Nephron progenitor cell (in vitro differentiated cells): Measurements from ENCODE around the gene TEAD1.

Source experiments
- DNase-seq: peaks from one replicate; pipeline ENCODE4 v3.0.0; 2021
- H3K27ac Mint-ChIP-seq: 2 replicates; pipeline ENCODE4 v1.8.0; 2021; ENCODE audit warnings: mild to moderate bottlenecking, moderate library complexity, mixed read lengths
- H3K27me3 Mint-ChIP-seq: 2 replicates; pipeline ENCODE4 v1.8.0; 2021; ENCODE audit warnings: mild to moderate bottlenecking, low read depth, mixed read lengths; ENCODE audit not compliant: poor library complexity
- H3K36me3 Mint-ChIP-seq: 2 replicates; pipeline ENCODE4 v1.8.0; 2021; ENCODE audit warnings: low read depth, mixed read lengths
- H3K4me1 Mint-ChIP-seq: 2 replicates; pipeline ENCODE4 v1.8.0; 2021; ENCODE audit warnings: mixed read lengths
- H3K4me3 Mint-ChIP-seq: 2 replicates; pipeline ENCODE4 v1.8.0; 2021; ENCODE audit warnings: mild to moderate bottlenecking, moderate library complexity, mixed read lengths
- H3K9me3 Mint-ChIP-seq: 2 replicates; pipeline ENCODE4 v1.8.0; 2021; ENCODE audit warnings: mild to moderate bottlenecking, moderate library complexity, mixed read lengths
- TF ChIP-seq, protein P1 (sequence below): fragments of 200-600 bp; sonication (generic); IDR thresholded peaks from 2 replicates; pipeline ENCODE4 v1.5.0; 2021; ENCODE audit warnings: antibody characterized with exemption

Gene TEAD1

DNA sequence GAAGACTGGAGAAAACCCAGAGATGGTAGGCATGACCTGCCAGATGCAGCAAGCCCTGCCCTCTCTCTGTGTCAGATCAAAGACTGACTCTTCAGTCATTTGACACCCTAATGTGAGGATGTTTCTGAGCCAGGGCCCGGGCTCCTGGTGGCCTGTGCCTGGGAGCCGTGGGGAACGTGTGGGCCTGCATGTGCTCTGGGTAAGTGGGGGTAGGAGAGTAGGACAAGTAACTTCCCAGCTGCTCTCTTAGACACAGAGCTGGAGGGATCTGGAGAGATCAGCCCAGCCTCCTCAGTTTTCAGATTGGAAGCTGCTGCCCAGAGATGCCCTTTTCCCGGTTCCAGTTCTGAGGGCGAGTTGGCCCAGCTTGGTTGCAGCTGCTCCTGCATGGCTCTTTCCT lies 110.8 kb downstream of the TEAD1 start:
- DNase-seq: peak; percentile 16

DNA sequence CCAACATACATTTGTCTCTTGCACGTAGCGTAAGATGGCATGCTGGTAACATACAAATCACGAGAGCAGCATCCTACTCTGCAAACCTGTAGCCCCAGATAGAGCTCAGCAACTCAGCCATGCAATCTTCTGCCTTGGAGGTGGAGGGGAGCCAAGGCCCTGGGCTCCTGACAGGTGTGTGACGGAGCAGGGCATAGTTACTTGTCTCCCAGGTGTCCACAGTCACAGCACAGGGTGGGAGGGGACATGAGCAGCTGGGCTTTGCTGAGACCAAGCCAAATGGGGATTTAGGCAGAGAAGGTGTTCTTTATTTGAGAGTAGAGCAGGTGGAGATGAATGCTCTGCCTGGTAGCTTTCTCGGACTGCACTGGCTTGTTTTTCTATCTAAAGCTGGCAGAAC lies 111.7 kb downstream of the TEAD1 start:
- H3K36me3 Mint-ChIP-seq: peaks cover 17% of the 10 kb centered on the region
- H3K4me1 Mint-ChIP-seq: peaks cover 58% of the 10 kb centered on the region
- H3K27me3 Mint-ChIP-seq: no peaks in the 10 kb centered on the region
- no peak overlapping the region for H3K4me3 Mint-ChIP-seq
- no peaks in the 10 kb centered on the region for H3K9me3 Mint-ChIP-seq
- TF ChIP-seq, protein P1, sequence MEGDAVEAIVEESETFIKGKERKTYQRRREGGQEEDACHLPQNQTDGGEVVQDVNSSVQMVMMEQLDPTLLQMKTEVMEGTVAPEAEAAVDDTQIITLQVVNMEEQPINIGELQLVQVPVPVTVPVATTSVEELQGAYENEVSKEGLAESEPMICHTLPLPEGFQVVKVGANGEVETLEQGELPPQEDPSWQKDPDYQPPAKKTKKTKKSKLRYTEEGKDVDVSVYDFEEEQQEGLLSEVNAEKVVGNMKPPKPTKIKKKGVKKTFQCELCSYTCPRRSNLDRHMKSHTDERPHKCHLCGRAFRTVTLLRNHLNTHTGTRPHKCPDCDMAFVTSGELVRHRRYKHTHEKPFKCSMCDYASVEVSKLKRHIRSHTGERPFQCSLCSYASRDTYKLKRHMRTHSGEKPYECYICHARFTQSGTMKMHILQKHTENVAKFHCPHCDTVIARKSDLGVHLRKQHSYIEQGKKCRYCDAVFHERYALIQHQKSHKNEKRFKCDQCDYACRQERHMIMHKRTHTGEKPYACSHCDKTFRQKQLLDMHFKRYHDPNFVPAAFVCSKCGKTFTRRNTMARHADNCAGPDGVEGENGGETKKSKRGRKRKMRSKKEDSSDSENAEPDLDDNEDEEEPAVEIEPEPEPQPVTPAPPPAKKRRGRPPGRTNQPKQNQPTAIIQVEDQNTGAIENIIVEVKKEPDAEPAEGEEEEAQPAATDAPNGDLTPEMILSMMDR: no peak
- DNase-seq: no peak
- H3K27ac Mint-ChIP-seq: peak overlapping the region; percentile 32

More for the DNA sequence above, 110.8 kb downstream of the TEAD1 start:
- Mint-ChIP-seq H3K36me3 (peaks cover 25% of the 10 kb centered on the region), H3K4me3 (no peak overlapping the region), H3K9me3 (no peaks in the 10 kb centered on the region), H3K27ac (peak overlapping the region; percentile 31), H3K4me1 (peaks cover 58% of the 10 kb centered on the region), H3K27me3 (no peaks in the 10 kb centered on the region)
- TF ChIP-seq, protein P1: no peak

DNA sequence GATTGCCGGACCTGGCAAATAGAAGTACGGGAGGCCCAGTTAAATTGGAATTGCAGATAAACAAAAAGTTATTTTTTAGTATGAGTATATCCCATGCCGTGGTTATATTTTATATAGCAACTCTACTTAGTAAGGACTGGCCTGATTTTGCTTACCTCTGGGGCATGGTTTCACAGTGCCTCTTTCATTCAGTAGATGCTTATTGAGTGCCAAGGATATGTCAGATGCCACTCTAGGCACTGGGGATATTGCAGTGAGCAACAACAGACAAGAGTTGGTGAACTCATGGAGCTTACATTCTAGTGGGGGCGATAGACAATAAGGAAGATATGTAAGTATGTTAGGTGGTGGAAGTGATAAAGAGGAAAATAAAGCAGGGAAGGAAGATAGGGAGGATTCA lies 112.2 kb downstream of the TEAD1 start:
- DNase-seq: no peak
- Mint-ChIP-seq H3K4me1 (peaks cover 58% of the 10 kb centered on the region), H3K27ac (peak overlapping the region; percentile 4), H3K36me3 (peaks cover 12% of the 10 kb centered on the region), H3K9me3 (no peaks in the 10 kb centered on the region), H3K27me3 (no peaks in the 10 kb centered on the region), H3K4me3 (no peak overlapping the region)
- TF ChIP-seq, protein P1: no peak

DNA sequence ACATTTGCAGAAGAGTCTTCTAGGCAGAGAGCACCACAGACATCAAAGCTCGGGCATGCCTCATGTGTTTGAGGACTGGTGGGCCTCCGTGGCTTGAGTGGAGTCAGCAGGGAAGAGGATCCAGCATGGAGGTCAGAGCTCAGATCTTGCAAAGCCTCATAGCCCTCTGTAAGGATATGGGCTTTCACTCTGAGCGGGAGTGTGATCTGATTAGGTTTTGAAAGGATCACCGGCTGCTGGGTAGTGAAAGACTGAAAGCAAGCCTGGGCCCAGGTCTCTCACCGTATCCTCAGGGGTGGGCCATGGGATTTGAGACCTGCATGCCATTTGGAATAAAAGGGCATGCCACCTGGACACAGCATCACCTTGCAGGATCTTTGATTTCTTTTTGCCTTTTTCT lies 112.7 kb downstream of the TEAD1 start:
- Mint-ChIP-seq H3K9me3 (no peaks in the 10 kb centered on the region), H3K4me3 (no peak overlapping the region), H3K4me1 (peaks cover 58% of the 10 kb centered on the region), H3K27me3 (no peaks in the 10 kb centered on the region), H3K27ac (peak overlapping the region; percentile 4), H3K36me3 (peaks cover 11% of the 10 kb centered on the region)
- no peak for DNase-seq
- TF ChIP-seq, protein P1: no peak

DNA sequence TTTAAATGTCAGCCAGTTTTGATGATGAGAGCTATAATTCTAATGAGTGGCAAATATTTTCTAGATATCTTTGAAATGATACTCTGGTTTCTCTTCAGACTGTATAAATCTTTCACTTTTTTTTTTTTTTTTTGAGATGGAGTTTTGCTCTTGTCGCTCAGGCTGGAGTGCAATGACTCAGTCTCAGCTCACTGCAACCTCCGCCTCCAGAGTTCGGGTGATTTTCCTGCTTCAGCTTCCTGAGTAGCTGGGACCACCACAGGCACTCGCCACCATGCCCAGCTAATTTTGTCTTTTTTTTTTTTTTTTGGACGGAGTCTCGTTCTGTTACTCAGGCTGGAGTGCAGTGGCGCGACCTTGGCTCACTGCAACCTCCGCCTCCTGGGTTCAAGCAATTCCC lies 113.6 kb downstream of the TEAD1 start:
- no peaks in the 10 kb centered on the region for H3K27me3 Mint-ChIP-seq
- H3K27ac Mint-ChIP-seq: no peak overlapping the region
- no peak overlapping the region for H3K4me3 Mint-ChIP-seq
- TF ChIP-seq, protein P1: no peak
- no peaks in the 10 kb centered on the region for H3K9me3 Mint-ChIP-seq
- no peak for DNase-seq
- peaks cover 51% of the 10 kb centered on the region for H3K4me1 Mint-ChIP-seq
- H3K36me3 Mint-ChIP-seq: peaks cover 4% of the 10 kb centered on the region

DNA sequence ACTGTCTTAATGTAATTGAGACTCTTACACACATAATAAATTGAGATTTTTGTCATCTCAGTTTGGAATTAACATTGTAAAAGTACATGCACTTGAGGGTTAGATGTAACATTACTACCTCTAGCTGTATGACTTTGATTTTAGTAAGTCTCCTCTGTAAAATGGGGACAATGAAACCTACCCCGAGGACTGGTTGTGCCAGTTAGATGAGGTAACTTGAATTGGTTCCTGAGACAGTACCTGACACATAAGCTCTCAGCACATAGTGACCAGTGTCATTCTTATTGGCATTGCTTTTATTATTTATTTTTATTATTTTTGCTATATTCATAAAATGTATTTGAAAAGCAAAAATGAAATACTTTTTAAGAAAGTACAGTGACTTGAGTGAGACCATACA lies 114.8 kb downstream of the TEAD1 start:
- no peak for DNase-seq
- no peaks in the 10 kb centered on the region for H3K9me3 Mint-ChIP-seq
- H3K4me1 Mint-ChIP-seq: peaks cover 49% of the 10 kb centered on the region
- H3K27ac Mint-ChIP-seq: peak overlapping the region; percentile 19
- H3K36me3 Mint-ChIP-seq: peaks cover 4% of the 10 kb centered on the region
- no peaks in the 10 kb centered on the region for H3K27me3 Mint-ChIP-seq
- H3K4me3 Mint-ChIP-seq: no peak overlapping the region
- TF ChIP-seq, protein P1: no peak
